Iris pigment epithelial cell (primary cell): ENCODE results near the gene C1orf146.
"Not testable (repeated sequence)": the region's sequence is repeated elsewhere in the genome, so short reads cannot be mapped to it uniquely, and the experiment has no call there.

Experiments
- DNase-seq: peaks from one replicate; pipeline ENCODE4 v3.0.0-alpha.2; 2011; ENCODE audit warnings: low read depth

C1orf146 gene

GRCh38 chr1:92274939-92275338 lies 57.2 kb downstream of the C1orf146 start:
- DNase-seq = peak; percentile 39

GRCh38 chr1:92276082-92276481 lies 58.4 kb downstream of the C1orf146 start:
- DNase-seq = no peak

GRCh38 chr1:92277105-92277723 lies 59.5 kb downstream of the C1orf146 start:
- peak; percentile 34 for DNase-seq

- DNase-seq = not testable (repeated sequence)
Observed at GRCh38 chr1:92279781-92280180, 62.1 kb downstream of the C1orf146 start.

- not testable (repeated sequence) for DNase-seq
Observed at GRCh38 chr1:92281411-92281810, 63.7 kb downstream of the C1orf146 start.

- peak; percentile 72 for DNase-seq
Observed at GRCh38 chr1:92291372-92291999, 73.8 kb downstream of the C1orf146 start.
